Hepatocyte (in vitro differentiated cells): ENCODE data around the gene DUSP10. TPM values are rescaled to one million over a fixed set of nuclear protein-coding genes. Genes with fewer than 3 reads are reported as not detected.

Experiments used
- DNase-seq: peaks from one replicate; pipeline ENCODE4 v3.0.0-alpha.2; 2016; ENCODE audit warnings: low spot score
- H2AFZ ChIP-seq: fragments of 200-600 bp; sonication (generic); 2 replicates; pipeline ENCODE4 v1.6.0; 2016; ENCODE audit warnings: antibody characterized with exemption, mild to moderate bottlenecking
- H3K27ac ChIP-seq: fragments of 200-600 bp; sonication (generic); 2 replicates; pipeline ENCODE4 v1.5.1; 2016; ENCODE audit warnings: mild to moderate bottlenecking
- H3K27me3 ChIP-seq: fragments of 200-600 bp; sonication (generic); 2 replicates; pipeline ENCODE4 v1.6.1; 2016
- H3K36me3 ChIP-seq: fragments of 200-600 bp; sonication (generic); replicated peaks from 2 replicates; pipeline ENCODE4 v1.5.1; 2016; ENCODE audit warnings: low read depth; ENCODE audit not compliant: insufficient read depth
- H3K4me1 ChIP-seq: fragments of 200-600 bp; sonication (generic); 2 replicates; pipeline ENCODE4 v1.5.1; 2016; ENCODE audit warnings: mild to moderate bottlenecking, moderate library complexity; ENCODE audit not compliant: insufficient read depth
- H3K4me2 ChIP-seq: fragments of 200-600 bp; sonication (generic); 2 replicates; pipeline ENCODE4 v1.6.0; 2016
- H3K4me3 ChIP-seq: fragments of 200-600 bp; sonication (generic); 2 replicates; pipeline ENCODE4 v1.5.1; 2016; ENCODE audit warnings: mild to moderate bottlenecking
- H3K79me2 ChIP-seq: fragments of 200-600 bp; sonication (generic); 2 replicates; pipeline ENCODE4 v1.6.0; 2017; ENCODE audit warnings: mild to moderate bottlenecking
- H3K9me2 ChIP-seq: fragments of 200-600 bp; sonication (generic); replicated peaks from 2 replicates; pipeline ENCODE4 v1.6.0; 2017; ENCODE audit warnings: mild to moderate bottlenecking; ENCODE audit not compliant: insufficient read depth
- H3K9me3 ChIP-seq: fragments of 200-600 bp; sonication (generic); 2 replicates; pipeline ENCODE4 v1.5.1; 2016; ENCODE audit warnings: low read depth, mild to moderate bottlenecking
- H4K20me1 ChIP-seq: fragments of 200-600 bp; sonication (generic); 2 replicates; pipeline ENCODE4 v1.6.0; 2016; ENCODE audit warnings: mild to moderate bottlenecking; ENCODE audit not compliant: insufficient read depth, poor library complexity, severe bottlenecking
- CTCF ChIP-seq: fragments of 200-600 bp; sonication (generic); IDR thresholded peaks from 2 replicates; pipeline ENCODE4 v1.5.1; 2016; ENCODE audit warnings: antibody characterized with exemption, mild to moderate bottlenecking; ENCODE audit not compliant: poor library complexity
- EZH2 ChIP-seq: fragments of 200-600 bp; sonication (generic); IDR thresholded peaks from 2 replicates; pipeline ENCODE4 v1.6.1; 2016; ENCODE audit warnings: antibody characterized with exemption, mild to moderate bottlenecking, borderline replicate concordance
- EZH2phosphoT487 ChIP-seq: fragments of 200-600 bp; sonication (generic); IDR thresholded peaks from one replicate; pipeline ENCODE4 v1.6.1; 2018; ENCODE audit warnings: antibody characterized with exemption, mild to moderate bottlenecking, low read depth, moderate library complexity; ENCODE audit not compliant: unreplicated experiment, severe bottlenecking
- WGBS: methylation state at CpG from one replicate; pipeline ENCODE4 v1.1.6; 2016; ENCODE audit warnings: low lambda C conversion rate; ENCODE audit errors: missing lambda C conversion rate; 5-methylcytosine and 5-hydroxymethylcytosine counted together
- polyA plus RNA-seq: library from polyadenylated mRNA; unstranded; fragments of >200 nt; fragmentation: Nextera tagmentation; extraction: Ambion mirVana; gene quantifications from 2 replicates; pipeline ENCODE4 v1.2.1, GENCODE V29; 2016
- total RNA-seq: library from RNA; depleted of rRNA; stranded (reverse); fragments of >200 nt; gene quantifications from 2 replicates; pipeline ENCODE4 v1.2.3, GENCODE V29; 2014

Gene DUSP10
- total and polyA plus RNA-seq, 2 experiments from 2014 or later, result 13.1 to 17.6 TPM

GRCh38 chr1:221751226-221751887, 9.5 kb upstream of the DUSP10 start:
- Histone ChIP-seq H3K27ac (no peak overlapping the region), H3K4me3 (no peak overlapping the region), H3K9me3 (no peaks in the 10 kb centered on the region), H2AFZ (no peak overlapping the region), H3K4me1 (no peaks in the 10 kb centered on the region), H3K4me2 (no peak overlapping the region), H3K27me3 (no peaks in the 10 kb centered on the region), H4K20me1 (no peaks in the 10 kb centered on the region), H3K79me2 (no peaks in the 10 kb centered on the region), H3K36me3 (no peaks in the 10 kb centered on the region), H3K9me2 (no peaks in the 10 kb centered on the region)
- TF ChIP-seq EZH2phosphoT487, result no peak
- TF ChIP-seq CTCF, result no peak
- TF ChIP-seq EZH2, result no peak
- DNase-seq, result no peak
- 95% methylated on average over 4 of the region's 4 CpGs for WGBS

GRCh38 chr1:221748981-221749380, 7.1 kb upstream of the DUSP10 start:
- Histone ChIP-seq H3K27ac (no peak overlapping the region), H3K9me3 (no peaks in the 10 kb centered on the region), H4K20me1 (no peaks in the 10 kb centered on the region), H3K4me3 (no peak overlapping the region), H3K4me1 (no peaks in the 10 kb centered on the region), H3K9me2 (no peaks in the 10 kb centered on the region), H3K79me2 (no peaks in the 10 kb centered on the region), H3K4me2 (no peak overlapping the region), H3K36me3 (no peaks in the 10 kb centered on the region), H3K27me3 (no peaks in the 10 kb centered on the region), H2AFZ (no peak overlapping the region)
- no peak for TF ChIP-seq EZH2phosphoT487
- DNase-seq, result no peak
- WGBS, result 98% methylated on average over 2 of the region's 2 CpGs

GRCh38 chr1:221747839-221748238, 6.0 kb upstream of the DUSP10 start:
- Histone ChIP-seq H2AFZ (no peak overlapping the region), H3K9me2 (no peaks in the 10 kb centered on the region), H3K4me1 (no peaks in the 10 kb centered on the region), H3K27ac (no peak overlapping the region), H3K4me2 (no peak overlapping the region), H3K79me2 (no peaks in the 10 kb centered on the region), H3K4me3 (no peak overlapping the region), H3K36me3 (no peaks in the 10 kb centered on the region), H3K9me3 (no peaks in the 10 kb centered on the region), H3K27me3 (no peaks in the 10 kb centered on the region), H4K20me1 (no peaks in the 10 kb centered on the region)
- DNase-seq, result no peak
- 78% methylated on average over 5 of the region's 5 CpGs for WGBS
- TF ChIP-seq EZH2phosphoT487 (no peak), CTCF (no peak), EZH2 (no peak)

- Histone ChIP-seq H3K9me3 (no peaks in the 10 kb centered on the region), H3K9me2 (no peaks in the 10 kb centered on the region), H3K36me3 (no peaks in the 10 kb centered on the region), H3K27me3 (peaks cover 6% of the 10 kb centered on the region), H2AFZ (peak overlapping the region; percentile 70), H3K79me2 (peaks cover 19% of the 10 kb centered on the region), H3K4me2 (peak overlapping the region; percentile 82), H4K20me1 (no peaks in the 10 kb centered on the region), H3K4me1 (no peaks in the 10 kb centered on the region), H3K4me3 (peak overlapping the region; percentile 34), H3K27ac (peak overlapping the region; percentile 92)
- 26% methylated on average over 16 of the region's 16 CpGs for WGBS
- TF ChIP-seq EZH2phosphoT487 (no peak), EZH2 (no peak), CTCF (no peak)
- no peak for DNase-seq
Observed at GRCh38 chr1:221743416-221744208, 1.7 kb upstream of the DUSP10 start.
